GM10266 (cell line): ENCODE measurements around the gene PRPF39.

ENCODE experiments used
- DNase-seq: peaks from one replicate; pipeline ENCODE4 v3.0.0; 2012; ENCODE audit errors: extremely low spot score
- TF ChIP-seq, protein P1 (sequence below): IDR thresholded peaks from 2 replicates; pipeline ENCODE4 v1.5.1; 2012; ENCODE audit warnings: mild to moderate bottlenecking, low read depth; ENCODE audit not compliant: control insufficient read depth, insufficient read depth; ENCODE audit errors: missing control alignments

The PRPF39 gene

DNA sequence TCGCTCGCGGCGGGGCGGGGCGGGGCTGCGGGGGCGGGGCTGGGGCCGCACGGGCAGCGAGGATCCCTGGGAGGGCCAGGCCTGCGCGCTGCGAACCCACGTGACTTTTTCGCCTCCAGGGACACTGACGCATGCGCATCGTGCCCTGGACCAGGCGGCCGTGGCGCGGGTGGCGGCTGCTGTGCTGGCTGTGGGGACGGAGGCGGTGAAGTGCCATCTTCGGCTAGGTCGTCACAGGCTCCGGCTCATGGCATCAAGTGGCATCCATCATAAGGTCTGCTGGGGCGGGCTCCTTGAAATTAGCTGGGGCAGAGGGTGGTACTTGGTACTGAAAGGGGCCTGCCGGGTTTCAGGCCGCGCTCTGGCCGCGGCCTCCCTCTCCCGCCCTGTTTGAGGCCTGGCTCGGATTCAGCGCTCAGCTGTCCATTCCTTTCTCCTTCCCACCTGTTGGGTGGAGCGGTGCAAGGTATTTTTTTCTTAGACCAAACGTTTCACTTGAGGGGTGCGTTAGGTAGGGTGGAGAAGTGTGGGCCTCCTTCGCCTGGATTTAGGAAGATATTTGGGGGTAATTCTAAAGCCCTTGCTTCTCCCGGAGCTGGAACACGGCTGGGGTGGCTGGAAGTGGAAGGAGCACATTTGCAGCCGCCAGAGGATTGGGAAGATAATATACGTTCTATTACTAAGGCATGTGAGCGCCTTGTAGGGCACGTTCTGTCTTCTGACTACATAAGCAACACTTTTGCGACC lies at the start of gene PRPF39:
TSS of gene PRPF39 (plus strand) at position 141 of the 747 bp plus-strand sequence. CDS start 11,124 bp downstream, outside the sequence.
- peak; percentile 97 for DNase-seq

GRCh38 chr14:45034730-45035129 lies 49.2 kb upstream of the PRPF39 start:
- TF ChIP-seq, protein P1, sequence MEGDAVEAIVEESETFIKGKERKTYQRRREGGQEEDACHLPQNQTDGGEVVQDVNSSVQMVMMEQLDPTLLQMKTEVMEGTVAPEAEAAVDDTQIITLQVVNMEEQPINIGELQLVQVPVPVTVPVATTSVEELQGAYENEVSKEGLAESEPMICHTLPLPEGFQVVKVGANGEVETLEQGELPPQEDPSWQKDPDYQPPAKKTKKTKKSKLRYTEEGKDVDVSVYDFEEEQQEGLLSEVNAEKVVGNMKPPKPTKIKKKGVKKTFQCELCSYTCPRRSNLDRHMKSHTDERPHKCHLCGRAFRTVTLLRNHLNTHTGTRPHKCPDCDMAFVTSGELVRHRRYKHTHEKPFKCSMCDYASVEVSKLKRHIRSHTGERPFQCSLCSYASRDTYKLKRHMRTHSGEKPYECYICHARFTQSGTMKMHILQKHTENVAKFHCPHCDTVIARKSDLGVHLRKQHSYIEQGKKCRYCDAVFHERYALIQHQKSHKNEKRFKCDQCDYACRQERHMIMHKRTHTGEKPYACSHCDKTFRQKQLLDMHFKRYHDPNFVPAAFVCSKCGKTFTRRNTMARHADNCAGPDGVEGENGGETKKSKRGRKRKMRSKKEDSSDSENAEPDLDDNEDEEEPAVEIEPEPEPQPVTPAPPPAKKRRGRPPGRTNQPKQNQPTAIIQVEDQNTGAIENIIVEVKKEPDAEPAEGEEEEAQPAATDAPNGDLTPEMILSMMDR: no peak
- no peak for DNase-seq

More for the DNA sequence above, at the start of gene PRPF39:
- TF ChIP-seq, protein P1: no peak

DNA sequence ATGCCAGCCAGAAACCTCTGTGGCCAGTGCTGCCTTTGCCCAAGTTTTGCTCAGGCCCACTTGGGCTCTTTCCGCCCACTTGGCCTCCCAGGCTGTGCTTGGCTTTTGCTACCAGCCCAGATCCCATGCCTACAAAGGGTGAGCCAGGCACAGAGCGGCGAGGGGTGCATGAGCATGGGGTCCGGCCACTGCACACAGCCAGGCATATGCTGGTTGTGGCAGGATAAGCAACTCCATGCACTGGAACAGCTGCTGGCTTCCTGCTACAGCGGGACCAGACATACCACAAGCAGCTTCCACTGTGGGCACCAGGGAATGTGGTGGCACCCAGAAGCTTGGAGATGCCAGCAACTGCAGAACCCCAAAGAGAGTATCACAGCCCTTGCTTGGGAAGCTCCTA lies 45.7 kb upstream of the PRPF39 start:
- DNase-seq: no peak
- TF ChIP-seq, protein P1: no peak

GRCh38 chr14:45038865-45039264 lies 45.1 kb upstream of the PRPF39 start:
- TF ChIP-seq, protein P1: no peak
- no peak for DNase-seq

DNA sequence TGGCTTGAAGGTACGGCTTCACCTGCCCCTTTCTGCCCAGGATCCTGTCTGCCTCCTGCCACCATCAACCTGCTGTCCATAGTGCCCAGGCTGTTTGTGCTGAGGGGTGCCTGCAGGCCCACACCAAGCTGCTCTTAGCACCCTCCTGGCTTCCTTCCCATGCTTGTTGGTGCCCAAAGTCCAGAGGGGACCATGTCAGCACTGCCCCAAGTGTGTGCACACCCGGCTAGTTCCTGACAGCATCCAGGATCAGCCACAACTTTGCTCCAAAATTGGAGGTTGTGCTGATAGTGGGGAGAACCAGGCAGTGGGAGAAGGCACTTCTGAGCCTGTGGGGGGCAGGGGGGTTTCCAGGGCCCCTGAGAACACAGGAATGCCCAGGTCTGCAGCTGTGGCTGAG lies 44.5 kb upstream of the PRPF39 start:
- DNase-seq: no peak
- TF ChIP-seq, protein P1: no peak

GRCh38 chr14:45041641-45042040 lies 42.3 kb upstream of the PRPF39 start:
- TF ChIP-seq, protein P1: no peak
- DNase-seq: no peak

GRCh38 chr14:45044638-45045037 lies 39.3 kb upstream of the PRPF39 start:
- no peak for DNase-seq
- TF ChIP-seq, protein P1: no peak
